HG03064 (cell line): ENCODE results near the gene KRTAP4-4.
"Not testable (repeated sequence)": the region's sequence is repeated elsewhere in the genome, so short reads cannot be mapped to it uniquely, and the experiment has no call there.

Experiments
- ATAC-seq: cut with Tn5 transposase; IDR thresholded peaks from one replicate; pipeline ENCODE4 v1.9.1; 2021; ENCODE audit warnings: low read depth; ENCODE audit not compliant: unreplicated experiment

Gene KRTAP4-4

DNA sequence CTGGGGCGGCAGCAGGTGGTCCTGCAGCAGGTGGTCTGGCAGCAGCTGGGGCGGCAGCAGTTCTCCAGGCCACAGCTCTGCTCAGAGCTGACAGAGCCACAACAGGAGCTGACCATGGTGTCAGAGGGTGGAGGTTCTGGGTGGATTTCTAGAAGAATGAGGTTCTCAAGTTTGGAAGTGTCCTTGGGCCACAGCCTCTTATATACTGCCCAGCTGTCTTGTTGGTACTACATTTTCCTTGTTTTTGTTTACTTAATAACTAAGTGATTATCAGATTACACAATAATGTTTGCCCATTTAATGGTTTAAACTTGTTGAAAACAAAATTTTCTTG, 10.9 kb downstream of the KRTAP4-4 start, which contains the start of gene KRTAP4-5:
TSS of gene KRTAP4-5 (minus strand) at position 174 of the 334 bp plus-strand sequence. CDS start at position 116, 58 bp downstream.
- ATAC-seq = no peak

DNA sequence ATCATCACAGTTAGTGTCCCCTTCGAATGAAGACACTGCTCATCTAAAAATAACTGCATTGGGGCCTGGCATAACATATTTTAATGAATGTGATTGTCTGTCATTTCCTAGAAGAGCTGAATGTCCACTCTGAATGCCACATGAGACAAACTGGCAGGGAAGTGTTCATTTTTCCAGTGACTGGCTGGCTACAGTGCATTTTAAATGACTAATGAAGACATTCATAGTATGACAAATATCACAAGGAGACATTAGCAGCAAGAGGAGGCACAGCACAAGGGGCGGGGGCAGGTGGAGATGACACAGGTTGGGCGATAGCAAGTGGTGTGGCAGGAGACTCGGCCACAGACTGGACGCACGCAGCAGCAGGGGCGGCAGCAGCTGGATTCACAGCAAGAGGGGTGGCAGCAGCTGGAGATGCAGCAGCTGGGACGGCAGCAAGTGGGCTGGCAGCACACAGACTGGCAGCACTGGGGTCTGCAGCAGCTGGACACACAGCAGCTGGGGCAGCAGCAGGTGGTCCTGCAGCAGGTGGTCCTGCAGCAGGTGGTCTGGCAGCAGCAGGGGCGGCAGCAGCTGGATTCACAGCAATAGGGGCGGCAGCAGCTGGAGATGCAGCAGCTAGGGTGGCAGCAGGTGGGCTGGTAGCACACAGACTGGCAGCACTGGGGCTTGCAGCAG, 11.4 kb downstream of the KRTAP4-4 start:
- ATAC-seq = not testable (repeated sequence)

DNA sequence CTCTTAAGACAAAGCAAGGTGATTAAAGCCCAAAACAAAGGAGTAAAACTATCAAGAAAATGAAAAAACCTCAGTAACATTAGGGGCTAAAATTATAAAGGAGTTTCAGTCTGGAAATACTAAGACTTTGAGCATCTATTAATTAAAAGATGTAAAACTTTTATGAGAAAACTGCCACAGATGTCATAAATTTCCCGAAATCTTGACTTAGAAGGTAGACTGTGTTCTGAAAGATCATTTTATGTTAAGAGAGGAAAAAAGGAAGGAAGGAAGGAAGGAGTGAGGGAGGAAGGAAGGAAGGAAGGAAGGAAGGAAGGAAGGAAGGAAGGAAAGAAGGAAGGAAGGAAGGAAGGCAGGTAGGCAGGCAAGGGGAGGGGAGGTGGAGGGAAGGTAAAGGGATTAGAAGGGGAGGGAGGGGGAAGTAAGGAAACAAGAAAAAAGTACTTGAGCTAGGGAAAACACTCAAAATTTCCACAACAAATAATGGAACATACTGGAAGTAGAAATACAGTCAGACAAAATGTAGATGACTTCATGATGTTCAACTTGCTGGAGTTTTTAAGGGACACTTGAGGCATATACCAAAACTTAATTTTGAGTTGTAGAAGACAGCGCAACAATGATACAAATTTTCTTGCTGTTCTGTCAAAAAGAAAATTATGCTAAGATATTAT, 12.9 kb downstream of the KRTAP4-4 start:
- no peak for ATAC-seq

DNA sequence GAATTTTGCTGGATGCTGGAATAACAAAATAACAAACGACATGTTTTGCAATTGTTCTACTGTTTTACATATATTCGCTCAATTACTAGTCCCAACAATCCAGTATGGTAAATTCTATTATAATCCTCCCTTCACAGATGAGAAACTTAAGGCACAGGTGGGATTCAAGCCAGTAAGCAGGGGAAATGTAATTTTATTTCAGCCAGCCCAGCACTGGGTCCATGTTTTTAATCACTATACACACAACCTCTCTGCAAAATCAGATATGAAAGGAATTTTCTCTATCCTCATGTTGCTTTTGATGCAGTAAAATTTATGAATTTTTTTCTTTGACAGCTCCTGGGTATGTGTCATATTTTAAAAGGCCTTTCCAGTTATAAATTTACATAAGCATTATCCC, 15.3 kb downstream of the KRTAP4-4 start:
- ATAC-seq = no peak

DNA sequence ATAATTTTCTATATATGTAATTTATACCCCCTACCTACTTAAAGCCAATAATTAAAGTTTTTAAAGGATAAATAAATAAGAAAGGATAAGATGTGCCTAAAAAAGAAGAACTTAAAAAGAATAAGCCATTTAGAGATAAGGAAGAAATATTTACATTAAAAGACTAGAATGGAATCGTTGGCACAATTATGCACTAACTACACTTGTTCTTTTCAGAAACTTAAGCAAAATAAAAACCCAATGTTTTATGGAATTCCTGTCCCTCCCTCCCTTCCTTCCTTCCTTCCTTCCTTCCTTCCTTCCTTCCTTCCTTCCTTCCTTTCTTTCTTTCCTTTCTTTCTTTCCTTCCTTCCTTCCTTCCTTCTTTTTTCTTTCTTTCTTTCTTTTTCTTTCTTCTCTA, 15.7 kb downstream of the KRTAP4-4 start:
- ATAC-seq = no peak

DNA sequence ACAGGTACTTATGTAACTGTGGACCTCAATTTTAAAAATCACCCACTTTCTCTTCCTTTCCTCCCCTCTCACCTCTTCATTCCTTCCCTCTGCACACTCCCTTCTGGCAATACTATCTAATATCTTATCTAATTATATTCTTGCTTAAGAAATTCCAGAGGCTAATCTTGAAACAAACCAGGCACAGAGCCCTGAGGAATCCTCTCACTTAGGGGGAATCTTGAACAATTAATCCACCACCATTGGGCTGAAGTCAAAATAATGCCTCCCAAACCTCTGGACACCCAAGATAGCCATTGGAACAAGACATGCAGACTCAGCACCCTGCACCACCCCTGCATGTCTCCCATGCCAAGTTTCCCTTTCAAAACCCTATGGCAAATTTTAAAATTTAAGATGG, 19.2 kb downstream of the KRTAP4-4 start:
- no peak for ATAC-seq

DNA sequence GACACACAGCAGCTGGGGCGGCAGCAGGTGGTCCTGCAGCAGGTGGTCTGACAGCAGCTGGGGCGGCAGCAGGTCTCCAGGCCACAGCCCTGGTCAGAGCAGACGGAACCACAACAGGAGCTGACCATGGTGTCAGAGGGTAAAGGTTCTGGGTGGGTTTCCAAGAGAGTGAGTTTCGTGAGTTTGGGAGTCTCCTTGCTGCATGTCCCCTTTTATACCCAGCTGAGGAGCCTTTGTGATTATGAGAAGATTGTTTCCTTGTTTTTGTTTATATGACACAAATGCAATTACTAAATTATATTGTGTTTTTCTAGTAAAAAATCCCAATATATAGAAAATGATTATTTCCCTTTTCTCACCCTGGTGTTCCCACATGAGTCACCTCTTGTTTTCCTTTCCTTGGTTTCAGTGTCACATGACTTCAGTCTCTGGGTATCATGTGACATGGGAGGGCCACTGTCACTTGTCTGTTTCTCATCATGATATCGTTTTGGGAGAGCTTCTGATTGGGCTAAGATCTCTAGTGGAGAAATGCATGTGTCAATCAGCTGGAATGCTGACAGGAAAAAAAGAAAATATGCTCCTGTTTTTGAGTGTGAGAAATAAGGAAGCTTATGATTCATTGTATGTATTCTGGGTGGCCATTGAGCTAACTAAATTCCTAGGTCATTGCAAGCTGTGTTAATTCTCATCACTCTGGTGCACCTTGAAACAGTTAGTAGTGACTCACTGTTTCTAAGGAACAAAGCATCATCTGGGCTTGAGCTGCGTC, 20.0 kb downstream of the KRTAP4-4 start, which contains the start of gene KRTAP4-6:
TSS of gene KRTAP4-6 (minus strand) at position 185 of the 772 bp plus-strand sequence. CDS start at position 128, 57 bp downstream.
- no peak for ATAC-seq

DNA sequence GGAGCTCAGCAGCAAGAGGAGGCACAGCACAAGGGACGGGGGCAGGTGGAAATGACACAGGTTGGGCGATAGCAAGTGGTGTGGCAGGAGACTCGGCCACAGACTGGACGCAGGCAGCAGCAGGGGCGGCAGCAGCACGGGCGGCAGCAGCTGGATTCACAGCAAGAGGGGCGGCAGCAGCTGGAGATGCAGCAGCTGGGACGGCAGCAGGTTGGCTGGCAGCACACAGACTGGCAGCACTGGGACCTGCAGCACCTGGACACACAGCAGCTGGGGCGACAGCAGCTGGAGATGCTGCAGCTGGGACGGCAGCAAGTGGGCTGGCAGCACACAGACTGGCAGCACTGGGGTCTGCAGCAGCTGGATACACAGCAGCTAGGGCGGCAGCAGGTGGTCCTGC, 20.7 kb downstream of the KRTAP4-4 start:
- not testable (repeated sequence) for ATAC-seq

DNA sequence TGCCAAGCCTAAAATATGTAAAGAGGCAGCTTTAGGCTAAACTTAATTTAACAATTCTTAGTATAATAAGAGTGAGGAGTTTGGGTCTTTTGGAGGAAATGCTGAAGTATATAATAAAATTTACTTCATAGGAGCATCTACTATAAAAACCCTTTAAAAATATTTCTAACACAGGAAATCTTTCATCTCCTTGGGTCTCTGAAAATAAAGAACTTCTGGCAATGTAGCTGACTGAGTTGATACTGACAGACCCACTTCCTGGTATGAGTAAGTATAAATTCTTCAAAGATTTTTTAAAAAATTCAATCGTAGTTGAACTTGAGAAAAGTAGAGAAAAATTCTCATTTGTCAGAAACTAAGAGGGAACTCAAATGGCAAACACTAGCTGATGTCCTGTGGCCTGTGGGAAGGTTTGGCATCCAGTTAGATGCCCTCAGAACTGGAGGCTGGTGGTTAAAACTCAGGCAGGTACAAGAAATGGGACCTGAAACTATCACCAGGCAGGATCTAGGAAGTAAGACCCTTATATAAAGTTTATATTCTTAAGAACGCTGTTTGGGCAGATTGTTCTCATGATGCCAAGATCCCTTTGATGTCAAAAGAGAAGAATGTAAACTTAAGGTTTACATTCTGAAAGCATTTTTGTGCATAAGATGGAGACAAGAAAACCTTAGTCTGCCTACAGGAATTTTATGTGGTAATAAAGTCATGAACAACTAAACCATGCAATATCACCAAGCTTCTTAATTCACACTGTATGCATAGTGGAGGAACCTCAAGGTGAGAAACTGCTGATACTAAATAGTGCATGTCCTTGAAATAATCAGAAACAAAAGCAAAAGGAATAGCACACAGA, 26.4 kb downstream of the KRTAP4-4 start:
- no peak for ATAC-seq

DNA sequence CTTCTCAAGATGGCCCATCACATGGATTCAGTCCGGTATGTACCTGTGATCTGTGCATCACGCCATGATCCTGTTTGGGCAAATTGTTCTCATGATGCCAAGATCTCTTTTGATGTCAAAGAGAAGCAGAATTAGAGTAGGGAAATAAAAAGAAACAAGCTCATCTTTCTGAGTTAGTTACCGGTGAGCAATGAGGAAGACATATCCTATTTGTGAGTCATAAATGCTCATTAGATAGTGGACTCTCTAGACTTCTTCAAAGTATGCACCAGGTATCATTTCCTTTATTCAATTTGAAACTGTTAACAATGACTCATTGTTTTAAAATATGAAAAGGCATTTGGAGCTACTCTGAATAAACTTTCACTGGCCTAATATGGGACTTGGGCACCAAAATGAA, 28.6 kb downstream of the KRTAP4-4 start:
- ATAC-seq = no peak

DNA sequence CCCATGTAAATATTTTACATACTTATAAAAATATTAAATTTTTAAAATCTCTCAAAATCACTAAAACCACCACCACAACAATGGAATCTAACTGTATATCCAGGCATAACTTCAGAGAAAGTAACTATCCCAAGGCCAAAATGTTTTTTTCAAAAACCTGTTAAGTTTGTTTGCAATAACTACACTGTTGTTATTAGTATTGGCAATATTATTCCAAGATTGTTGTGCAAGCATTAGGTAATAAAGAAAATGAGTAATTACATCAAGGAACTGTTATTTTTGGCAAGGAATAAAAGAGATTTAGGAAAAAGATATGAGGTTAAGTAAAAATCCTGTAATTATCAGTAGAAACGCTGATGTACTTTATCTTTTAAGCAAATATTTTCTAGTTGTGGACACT, 33.2 kb downstream of the KRTAP4-4 start:
- no peak for ATAC-seq

DNA sequence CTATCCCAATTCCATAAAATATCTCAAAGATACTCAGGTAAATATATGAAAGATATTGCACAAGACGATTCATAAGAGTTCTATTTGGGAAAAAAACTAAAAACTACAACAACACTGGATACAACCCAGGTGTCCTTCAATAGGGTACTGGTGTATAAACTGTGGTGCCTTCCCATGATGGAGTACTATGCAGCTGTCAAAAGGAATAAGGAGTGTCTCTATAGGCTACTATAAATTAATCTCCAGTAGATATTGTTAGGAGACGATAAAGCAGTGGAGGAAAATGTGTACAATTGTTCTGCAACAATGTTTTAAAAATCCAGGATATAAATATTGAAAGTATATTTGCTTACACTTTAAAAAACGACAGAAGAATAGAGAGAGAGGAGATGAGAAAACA, 34.1 kb downstream of the KRTAP4-4 start:
- ATAC-seq = no peak

DNA sequence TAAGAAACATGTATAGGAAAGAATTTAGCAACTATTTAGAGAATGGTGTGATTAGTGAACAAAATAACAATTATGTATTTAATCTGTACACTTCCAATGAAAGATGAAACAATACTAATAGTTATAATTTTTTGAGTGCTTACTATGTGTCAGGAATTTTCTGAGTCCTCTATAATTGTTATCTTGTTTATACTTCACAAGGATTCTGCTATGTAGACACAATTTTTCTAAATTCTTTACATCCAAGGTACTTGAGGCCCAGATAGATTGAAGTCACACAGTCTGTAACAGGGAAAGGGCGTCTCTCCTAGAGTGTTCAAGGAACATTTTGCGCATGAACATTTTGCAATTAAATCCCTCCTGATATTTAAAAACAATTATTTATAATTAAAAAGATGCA, 35.5 kb downstream of the KRTAP4-4 start:
- ATAC-seq = no peak

DNA sequence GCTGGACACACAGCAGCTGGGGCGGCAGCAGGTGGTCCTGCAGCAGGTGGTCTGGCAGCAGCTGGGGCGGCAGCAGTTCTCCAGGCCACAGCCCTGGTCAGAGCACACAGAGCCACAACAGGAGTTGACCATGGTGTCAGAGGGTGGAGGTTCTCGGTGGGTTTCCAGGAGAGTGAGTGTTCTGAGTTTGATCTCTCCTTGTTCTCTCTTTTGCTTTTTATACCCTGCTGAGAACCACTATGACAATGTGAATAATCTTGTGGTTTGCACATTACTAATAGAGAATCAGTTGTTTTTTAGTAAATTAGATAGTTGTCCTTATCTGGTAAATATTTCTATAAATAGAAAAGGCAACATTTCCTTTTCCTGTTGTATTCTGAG, 36.6 kb downstream of the KRTAP4-4 start, which contains the start of gene KRTAP4-12:
TSS of gene KRTAP4-12 (minus strand) at position 192 of the 381 bp plus-strand sequence. CDS start at position 132, 60 bp downstream.
- not testable (repeated sequence) for ATAC-seq

DNA sequence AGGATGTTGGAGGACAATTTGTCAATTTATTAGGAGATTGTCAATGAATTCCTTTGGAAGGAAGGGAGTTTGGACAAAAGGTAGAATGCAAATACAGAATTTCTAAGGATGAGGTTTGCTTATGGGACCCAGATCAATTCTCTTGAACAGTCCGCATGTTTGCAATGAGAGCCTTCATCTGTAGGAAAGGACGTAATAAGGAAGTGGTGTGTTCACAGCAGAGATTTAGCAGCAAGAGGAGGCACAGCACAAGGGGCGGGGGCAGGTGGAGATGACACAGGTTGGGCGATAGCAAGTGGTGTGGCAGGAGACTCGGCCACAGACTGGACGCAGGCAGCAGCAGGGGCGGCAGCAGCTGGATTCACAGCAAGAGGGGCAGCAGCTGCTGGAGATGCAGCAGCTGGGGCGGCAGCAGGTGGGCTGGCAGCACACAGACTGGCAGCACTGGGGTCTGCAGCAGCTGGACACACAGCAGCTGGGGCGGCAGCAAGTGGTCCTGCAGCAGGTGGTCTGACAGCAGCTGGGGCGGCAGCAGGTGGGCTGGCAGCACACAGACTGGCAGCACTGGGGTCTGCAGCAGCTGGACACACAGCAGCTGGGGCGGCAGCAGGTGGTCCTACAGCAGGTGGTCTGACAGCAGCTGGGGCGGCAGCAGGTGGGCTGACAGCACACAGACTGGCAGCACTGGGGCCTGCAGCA, 37.1 kb downstream of the KRTAP4-4 start:
- not testable (repeated sequence) for ATAC-seq

DNA sequence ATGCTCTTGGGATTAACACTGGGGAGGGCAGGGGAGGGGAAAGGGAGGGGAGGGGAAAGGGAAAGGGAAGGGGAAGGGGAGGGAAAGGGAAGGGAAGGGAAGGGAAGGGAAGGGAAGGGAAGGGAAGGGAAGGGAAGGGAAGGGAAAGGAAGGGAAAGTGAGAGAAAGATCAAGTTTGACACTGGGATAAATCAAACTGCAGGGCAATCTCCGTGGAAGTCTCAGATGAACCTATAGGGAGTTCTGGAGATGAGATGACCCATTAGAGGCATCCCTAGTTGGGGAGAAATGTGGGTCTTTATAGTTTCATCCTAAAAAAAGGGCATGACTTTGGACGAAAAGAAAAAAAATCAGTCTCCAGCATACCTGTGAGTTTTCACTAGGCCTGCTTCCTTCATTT, 38.8 kb downstream of the KRTAP4-4 start:
- no peak for ATAC-seq

DNA sequence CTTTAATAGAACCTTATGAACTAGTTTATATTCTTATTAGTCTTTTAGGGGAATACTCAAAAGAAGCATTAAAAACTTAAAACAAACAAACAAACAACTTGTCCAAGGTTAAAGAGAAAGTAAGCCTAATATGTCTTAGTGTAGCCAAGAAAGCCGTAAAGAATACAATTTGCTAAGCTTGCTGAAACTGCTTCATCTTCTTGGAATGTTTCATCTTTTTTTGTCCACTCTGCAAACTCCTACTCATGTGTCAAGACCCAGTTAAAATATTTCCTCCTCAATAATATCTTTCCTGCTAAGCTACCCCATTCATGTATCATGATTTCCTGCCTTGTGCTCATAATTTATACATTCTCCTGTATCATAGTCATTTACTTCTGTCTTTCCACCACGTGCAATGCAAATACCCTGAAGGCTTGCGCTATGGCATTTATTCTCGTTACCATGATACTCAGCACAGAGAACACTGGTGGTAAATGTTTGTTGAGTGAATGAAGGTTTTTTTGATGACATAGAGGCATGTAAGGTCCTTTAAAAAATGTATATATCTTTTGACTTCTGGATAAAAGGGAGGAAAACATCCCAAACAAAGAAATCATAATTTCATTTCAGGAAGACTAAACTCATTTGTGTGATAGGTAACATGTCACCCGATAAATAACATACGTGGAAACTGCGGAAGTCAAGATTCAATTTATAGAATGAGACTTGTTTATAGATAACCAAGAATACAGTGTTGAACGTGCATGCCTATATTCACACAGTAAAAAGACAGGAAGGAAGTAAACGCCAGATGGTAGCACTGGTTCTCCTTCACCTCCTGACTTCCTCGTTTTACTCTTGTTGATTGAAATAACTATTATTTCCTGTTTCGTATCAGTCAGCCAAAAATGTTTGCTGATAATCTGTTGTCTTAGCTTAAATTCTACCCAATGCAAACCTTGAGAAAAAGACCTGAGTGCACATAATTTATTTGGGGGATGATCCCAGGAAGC, 40.6 kb downstream of the KRTAP4-4 start:
- ATAC-seq = not testable (repeated sequence)

DNA sequence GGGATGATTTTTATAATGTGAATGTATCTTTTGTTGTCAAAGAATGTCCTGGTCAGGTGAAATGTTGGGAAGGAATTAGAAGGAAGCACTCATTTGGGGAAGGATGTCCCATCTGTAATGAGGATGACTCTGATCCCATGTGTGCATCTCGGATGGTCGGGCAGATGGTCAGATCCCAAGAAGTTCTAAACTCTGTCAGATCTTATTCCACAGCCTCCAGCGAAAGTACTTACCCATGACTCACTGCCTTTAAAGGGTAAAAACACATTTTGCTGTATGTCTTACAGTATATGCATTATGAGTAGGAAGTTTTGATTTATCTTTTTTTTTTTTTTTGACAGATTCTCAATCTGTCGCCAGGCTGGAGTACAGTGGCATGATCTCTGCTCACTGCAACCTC, 41.8 kb downstream of the KRTAP4-4 start:
- no peak for ATAC-seq
